ENCODE data around the gene NFIA. TPM values are rescaled to one million over a fixed set of nuclear protein-coding genes. Genes with fewer than 3 reads are reported as not detected.

Gene NFIA
- total and polyA plus RNA-seq, 2 of the 13 experiments (the other 11 are each of a cell fraction or from before 2014, with no cell fraction given): 14.7 to 28.5 TPM

DNA sequence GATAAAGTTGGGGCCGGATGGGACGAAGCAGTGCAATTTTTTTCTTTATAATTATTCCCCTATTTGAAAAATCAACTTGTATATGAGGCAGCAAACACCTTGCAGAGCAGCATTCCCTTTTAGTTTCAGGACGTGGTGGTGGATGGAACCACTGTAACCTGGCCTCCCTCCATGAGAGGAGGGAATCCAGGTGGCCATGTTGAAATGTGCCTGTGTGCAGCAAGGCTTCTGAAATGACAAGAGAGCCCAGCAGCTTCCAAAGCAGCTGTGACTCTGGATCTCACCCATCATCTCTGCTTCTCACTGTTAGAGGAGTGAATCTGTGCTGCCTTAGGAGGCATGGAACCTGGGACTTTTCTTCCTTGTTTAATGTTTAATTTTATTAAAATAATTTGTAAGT, 42.3 kb downstream of the NFIA start (continued):
- TF ChIP-seq CSRNP1 (CRISPR knock-in tag; IDR thresholded peaks at IDR 0.05) (no peak), ZKSCAN5 (CRISPR knock-in tag; IDR thresholded peaks at IDR 0.05) (no peak)

- no peak overlapping the region for H3K9ac ChIP-seq (ENCODE audit: insufficient read depth, low read depth, low read length)
- no TSS peak for BruUV-seq (replicated peaks)
- DNase-seq (ENCODE audit: low spot score) (no peak), ATAC-seq (no peak), FAIRE-seq (no peak)
- intact Hi-C loops (cut with micrococcal nuclease; ENCODE audit: unreplicated experiment) (no loop called here), in situ Hi-C loops (cut with HindIII; ENCODE audit: extremely low pct_ligation_motif_present, low pct_unique_long_range_greater_than_20kb) (no loop called here)
- ChIA-PET POLR2A (no interaction called here), CTCF (ENCODE audit: low intra/inter-chr PET ratio, low total read pairs) (no interaction called here)
- WGBS (ENCODE audit: low lambda C conversion rate): 96% methylated on average over 7 of the region's 7 CpGs
- H3K79me2 ChIP-seq (ENCODE audit: insufficient read depth, low read length): peaks cover 92% of the 10 kb centered on the region
- no peak overlapping the region for H3K4me2 ChIP-seq (ENCODE audit: low read depth, low read length)
- H3K27me3 ChIP-seq (ENCODE audit: control insufficient read depth in 1 of 2, insufficient read depth in 2 of 2, low read length in 2 of 2): no peaks in the 10 kb centered on the region
- no peaks in the 10 kb centered on the region for H3K9me3 ChIP-seq (ENCODE audit: low read length)
- H3K4me3 ChIP-seq (replicated peaks in 1 of 3; ENCODE audit: insufficient read depth in 1 of 3, low read depth in 2 of 3, low read length in 3 of 3): no peak overlapping the region
- no peaks in the 10 kb centered on the region for H4K20me1 ChIP-seq (ENCODE audit: insufficient read depth, low read length)
- H3K4me1 ChIP-seq (ENCODE audit: insufficient read depth, low read length): peaks cover 46% of the 10 kb centered on the region
- no peak overlapping the region for H2AFZ ChIP-seq (ENCODE audit: low read length)
- no peaks in the 10 kb centered on the region for H3K36me3 ChIP-seq (replicated peaks in 1 of 2; ENCODE audit: control insufficient read depth in 1 of 2, insufficient read depth in 2 of 2, low read length in 2 of 2)
- TF ChIP-seq FOXK2 (IDR thresholded peaks at IDR 0.05) (no peak), SMAD1 (CRISPR knock-in tag; IDR thresholded peaks at IDR 0.05; ENCODE audit: borderline replicate concordance, low read depth) (no peak), AKAP8 (CRISPR knock-in tag; IDR thresholded peaks at IDR 0.05) (no peak), ZNF432 (CRISPR knock-in tag; IDR thresholded peaks at IDR 0.05; ENCODE audit: borderline replicate concordance) (no peak), ATRX (CRISPR knock-in tag; IDR thresholded peaks at IDR 0.05; ENCODE audit: borderline replicate concordance) (no peak), ZC3H4 (CRISPR knock-in tag; IDR thresholded peaks at IDR 0.05; ENCODE audit: borderline replicate concordance) (no peak), ZNF318 (CRISPR knock-in tag; IDR thresholded peaks at IDR 0.05) (no peak), MXI1 (IDR thresholded peaks at IDR 0.05; ENCODE audit: borderline replicate concordance, low read depth, low read length) (no peak), ZNF275 (CRISPR knock-in tag; IDR thresholded peaks at IDR 0.05; ENCODE audit: borderline replicate concordance) (no peak), ZNF326 (CRISPR knock-in tag; IDR thresholded peaks at IDR 0.05; ENCODE audit: borderline replicate concordance) (no peak)
- H3K27ac ChIP-seq (ENCODE audit: extremely low read length, insufficient read depth, low read length): no peak overlapping the region
These were observed 42.9 kb downstream of the NFIA start for GRCh38 chr1:61125263-61125662.
